IMR-90 (cell line): ENCODE results near the gene NUDT1. TPM values are rescaled to one million over a fixed set of nuclear protein-coding genes. Genes with fewer than 3 reads are reported as not detected.

Experiments used
- ATAC-seq: fragments of 200-7000 bp; cut with Tn5 transposase; 2 replicates; pipeline ENCODE4 v1.9.1; 2020; ENCODE audit warnings: low read depth, mild to moderate bottlenecking, moderate library complexity
- BruUV-seq: library from RNA; stranded (reverse); fragments of 400-500 nt; replicated peaks from 2 replicates; lab custom pipeline; 2021; lab: Mats Ljungman, UMichigan
- CTCF ChIA-PET: fragments of 300-600 bp; formaldehyde crosslinking; extraction: SDS; loops from one replicate; lab custom pipeline; 2021; ENCODE audit warnings: antibody characterized with exemption; lab: Yijun Ruan, JAX
- POLR2A ChIA-PET: fragments of 300-600 bp; sonication (Branson Sonifier 250); formaldehyde crosslinking; loops from one replicate; lab custom pipeline; 2022; ENCODE audit warnings: antibody characterized with exemption; ENCODE audit not compliant: unreplicated experiment; lab: Charles Lee
- DNase-seq: peaks from one replicate; pipeline ENCODE4 v3.0.0; 2013
- H2AFZ ChIP-seq: replicated peaks from 2 replicates; pipeline ENCODE3; 2013; ENCODE audit warnings: low read length, mild to moderate bottlenecking; ENCODE audit not compliant: poor library complexity
- H2AK5ac ChIP-seq: 2 replicates; pipeline ENCODE4 v1.6.1; 2013; ENCODE audit warnings: low read depth, low read length, inconsistent platforms
- H2AK9ac ChIP-seq: replicated peaks from 2 replicates; pipeline ENCODE3; 2013; ENCODE audit warnings: mild to moderate bottlenecking, low read depth, low read length, moderate library complexity; ENCODE audit not compliant: poor library complexity
- H2BK120ac ChIP-seq: 2 replicates; pipeline ENCODE4 v1.6.1; 2013; ENCODE audit warnings: low read depth, low read length, inconsistent platforms
- H2BK15ac ChIP-seq: 3 replicates; pipeline ENCODE4 v1.6.1; 2013; ENCODE audit warnings: low read depth, low read length, inconsistent platforms
- H2BK20ac ChIP-seq: 2 replicates; pipeline ENCODE4 v1.6.1; 2013; ENCODE audit warnings: low read depth, mild to moderate bottlenecking, inconsistent platforms, low read length, moderate library complexity
- H2BK5ac ChIP-seq: 2 replicates; pipeline ENCODE4 v1.6.1; 2013; ENCODE audit warnings: mild to moderate bottlenecking, low read depth, low read length, inconsistent platforms; ENCODE audit not compliant: poor library complexity, severe bottlenecking
- H3K14ac ChIP-seq: replicated peaks from 2 replicates; pipeline ENCODE4 v1.6.1; 2013; ENCODE audit warnings: low read depth, low read length, inconsistent platforms
- H3K18ac ChIP-seq: 2 replicates; pipeline ENCODE4 v1.6.1; 2013; ENCODE audit warnings: low read depth, low read length, control low read depth
- H3K23ac ChIP-seq: 2 replicates; pipeline ENCODE4 v1.6.1; 2013; ENCODE audit warnings: low read depth, low read length, inconsistent platforms
- H3K27ac ChIP-seq: 2 replicates; pipeline ENCODE4 v1.5.1; 2013; ENCODE audit warnings: mild to moderate bottlenecking, control low read depth, low read length; ENCODE audit not compliant: insufficient read depth
- H3K27me3 ChIP-seq: 2 replicates; pipeline ENCODE4 v1.6.1; 2013; ENCODE audit warnings: low read length; ENCODE audit not compliant: control insufficient read depth, insufficient read depth
- H3K36me3 ChIP-seq: 2 replicates; pipeline ENCODE4 v1.6.1; 2013; ENCODE audit warnings: low read length, mixed read lengths; ENCODE audit not compliant: control insufficient read depth, insufficient read depth
- H3K4ac ChIP-seq: 2 replicates; pipeline ENCODE4 v1.6.1; 2013; ENCODE audit warnings: low read depth, low read length, inconsistent platforms
- H3K4me1 ChIP-seq: 2 replicates; pipeline ENCODE4 v1.6.1; 2013; ENCODE audit warnings: low read length, mixed read lengths; ENCODE audit not compliant: control insufficient read depth, insufficient read depth
- H3K4me2 ChIP-seq: 2 replicates; pipeline ENCODE4 v1.6.1; 2013; ENCODE audit warnings: low read depth, mild to moderate bottlenecking, control low read depth, low read length, moderate library complexity
- H3K4me3 ChIP-seq: 2 replicates; pipeline ENCODE4 v1.5.1; 2013; ENCODE audit warnings: low read depth, mild to moderate bottlenecking, control low read depth, low read length, moderate library complexity; ENCODE audit not compliant: insufficient read depth
- H3K56ac ChIP-seq: 2 replicates; pipeline ENCODE4 v1.6.1; 2013; ENCODE audit warnings: low read length, inconsistent platforms; ENCODE audit not compliant: insufficient read depth; ENCODE audit errors: extremely low read depth
- H3K79me1 ChIP-seq, 2 experiments: 2 replicates each; pipeline ENCODE4 v1.6.1; 2013; ENCODE audit warnings: low read length in 2 of 2, inconsistent platforms in 1 of 2, low read depth in 1 of 2
- H3K9ac ChIP-seq: 2 replicates; pipeline ENCODE4 v1.6.1; 2013; ENCODE audit warnings: low read depth, low read length, control low read depth
- H3K9me1 ChIP-seq: 2 replicates; pipeline ENCODE4 v1.6.1; 2013; ENCODE audit warnings: low read length, inconsistent platforms; ENCODE audit not compliant: insufficient read depth
- H3K9me3 ChIP-seq: 2 replicates; pipeline ENCODE4 v1.6.1; 2013; ENCODE audit warnings: low read length; ENCODE audit not compliant: control insufficient read depth, insufficient read depth
- H4K20me1 ChIP-seq: 2 replicates; pipeline ENCODE4 v1.6.1; 2013; ENCODE audit warnings: low read length, inconsistent platforms; ENCODE audit not compliant: insufficient read depth
- H4K5ac ChIP-seq: 2 replicates; pipeline ENCODE4 v1.6.1; 2013; ENCODE audit warnings: mild to moderate bottlenecking, low read depth, low read length, control low read depth
- H4K8ac ChIP-seq, 2 experiments: 2 replicates each; pipeline ENCODE4 v1.6.1; 2013; ENCODE audit warnings: low read depth in 2 of 2, low read length in 2 of 2, control low read depth in 1 of 2, inconsistent platforms in 1 of 2
- H4K91ac ChIP-seq: 2 replicates; pipeline ENCODE4 v1.6.1; 2013; ENCODE audit warnings: low read depth, low read length, inconsistent platforms; ENCODE audit not compliant: insufficient read depth
- BHLHE40 ChIP-seq: fragments of 150-350 bp; IDR thresholded peaks from 2 replicates; pipeline ENCODE4 v1.6.1; 2016; ENCODE audit warnings: mild to moderate bottlenecking, low read depth, low read length
- CEBPB ChIP-seq: IDR thresholded peaks from 2 replicates; pipeline ENCODE4 v1.6.1; 2012; ENCODE audit warnings: low read depth, low read length, improper control_type of control experiment
- CHD1 ChIP-seq: IDR thresholded peaks from 2 replicates; pipeline ENCODE4 v1.6.1; 2012; ENCODE audit warnings: low read depth, low read length, improper control_type of control experiment
- ELK1 ChIP-seq: fragments of 150-350 bp; IDR thresholded peaks from 2 replicates; pipeline ENCODE4 v1.6.1; 2016; ENCODE audit warnings: low read depth, mild to moderate bottlenecking, low read length, moderate library complexity, borderline replicate concordance
- FOS ChIP-seq: fragments of 150-350 bp; IDR thresholded peaks from 2 replicates; pipeline ENCODE4 v1.6.1; 2016; ENCODE audit warnings: low read depth, low read length
- MAFK ChIP-seq: IDR thresholded peaks from 2 replicates; pipeline ENCODE4 v1.6.1; 2012; ENCODE audit warnings: low read depth, low read length, improper control_type of control experiment
- MAZ ChIP-seq: IDR thresholded peaks from 2 replicates; pipeline ENCODE4 v1.6.1; 2012; ENCODE audit warnings: low read depth, mild to moderate bottlenecking, low read length, improper control_type of control experiment, moderate library complexity, borderline replicate concordance
- MXI1 ChIP-seq: IDR thresholded peaks from 2 replicates; pipeline ENCODE4 v1.6.1; 2012; ENCODE audit warnings: low read depth, mild to moderate bottlenecking, low read length, moderate library complexity, borderline replicate concordance
- NFE2L2 ChIP-seq: fragments of 150-350 bp; IDR thresholded peaks from 2 replicates; pipeline ENCODE4 v1.6.1; 2016; ENCODE audit warnings: low read depth, mild to moderate bottlenecking, low read length
- POLR2A ChIP-seq: IDR thresholded peaks from 2 replicates; pipeline ENCODE4 v1.6.1; 2012; ENCODE audit warnings: mild to moderate bottlenecking, low read depth, low read length
- RAD21 ChIP-seq: IDR thresholded peaks from 2 replicates; pipeline ENCODE4 v1.6.1; 2012; ENCODE audit warnings: low read length, improper control_type of control experiment
- RCOR1 ChIP-seq: IDR thresholded peaks from 2 replicates; pipeline ENCODE4 v1.6.1; 2012; ENCODE audit warnings: mild to moderate bottlenecking, low read length, improper control_type of control experiment; ENCODE audit not compliant: insufficient replicate concordance
- RFX5 ChIP-seq: IDR thresholded peaks from 2 replicates; pipeline ENCODE4 v1.8.0; 2012; ENCODE audit warnings: low read depth, mild to moderate bottlenecking, low read length, moderate library complexity
- SMC3 ChIP-seq: fragments of 150-350 bp; IDR thresholded peaks from 2 replicates; pipeline ENCODE4 v1.6.1; 2016; ENCODE audit warnings: low read depth, mild to moderate bottlenecking, antibody characterized with exemption, low read length, moderate library complexity
- WGBS, 2 experiments: methylation state at CpG; one replicate each; pipeline versions ENCODE4 v1.1.5 to v1.1.7; 2013; ENCODE audit warnings: missing lambda C conversion rate in 2 of 2; ENCODE audit not compliant: insufficient read length in 1 of 2; ENCODE audit errors: extremely low coverage in 2 of 2; 5-methylcytosine and 5-hydroxymethylcytosine counted together
- dilution Hi-C: fragments of 300-500 bp; cut with HindIII; formaldehyde crosslinking; loops from one replicate; pipeline ENCODE4 v1.14.3; 2018; ENCODE audit warnings: low sequenced_read_pairs; ENCODE audit not compliant: unreplicated experiment
- in situ Hi-C: fragments of 300-500 bp; cut with MboI; formaldehyde crosslinking; loops from 3 replicates; pipeline ENCODE4 v1.14.3; 2019; ENCODE audit warnings: low sequenced_read_pairs, inconsistent platforms, mixed read lengths
- intact Hi-C: fragments of 100-400 bp; cut with micrococcal nuclease; formaldehyde crosslinking; loops from 2 replicates; pipeline ENCODE4 v1.10.0; 2022
- polyA plus RNA-seq, 3 experiments: library from polyadenylated mRNA; depleted of rRNA; stranded (reverse); fragments of >200 nt; gene quantifications; 2 replicates each; pipeline ENCODE4 v1.2.3, GENCODE V29; 2012; ENCODE audit warnings: low replicate concordance in 1 of 3
- total RNA-seq: library from RNA; depleted of rRNA; stranded (reverse); fragments of >200 nt; gene quantifications from 2 replicates; pipeline ENCODE4 v1.2.3, GENCODE V29; 2012
- TF ChIP-seq, protein P1 (sequence below): conservative IDR thresholded peaks from 2 replicates; pipeline ENCODE4 v1.5.1; 2012; ENCODE audit warnings: mild to moderate bottlenecking, low read depth, low read length, improper control_type of control experiment
- TF ChIP-seq, protein P2 (sequence below): fragments of 150-350 bp; IDR thresholded peaks from 2 replicates; pipeline ENCODE4 v1.6.1; 2017; ENCODE audit warnings: mild to moderate bottlenecking, antibody characterized with exemption, low read length, low read depth

NUDT1 gene
- total and polyA plus RNA-seq, 2 of the 4 experiments (the other 2 are of a cell fraction): 33.4 to 49.1 TPM

GRCh38 chr7:2214636-2215035 lies 27.4 kb upstream of the NUDT1 start:
- H3K9me3 ChIP-seq: no peaks in the 10 kb centered on the region
- H3K4me2 ChIP-seq: no peak overlapping the region
- TF ChIP-seq NFE2L2 (no peak), RCOR1 (no peak), ELK1 (no peak), MXI1 (no peak), BHLHE40 (no peak), FOS (no peak), RAD21 (no peak), POLR2A (no peak), MAFK (no peak), RFX5 (no peak), MAZ (no peak), CEBPB (no peak), SMC3 (no peak), CHD1 (no peak)
- TF ChIP-seq, protein P1, sequence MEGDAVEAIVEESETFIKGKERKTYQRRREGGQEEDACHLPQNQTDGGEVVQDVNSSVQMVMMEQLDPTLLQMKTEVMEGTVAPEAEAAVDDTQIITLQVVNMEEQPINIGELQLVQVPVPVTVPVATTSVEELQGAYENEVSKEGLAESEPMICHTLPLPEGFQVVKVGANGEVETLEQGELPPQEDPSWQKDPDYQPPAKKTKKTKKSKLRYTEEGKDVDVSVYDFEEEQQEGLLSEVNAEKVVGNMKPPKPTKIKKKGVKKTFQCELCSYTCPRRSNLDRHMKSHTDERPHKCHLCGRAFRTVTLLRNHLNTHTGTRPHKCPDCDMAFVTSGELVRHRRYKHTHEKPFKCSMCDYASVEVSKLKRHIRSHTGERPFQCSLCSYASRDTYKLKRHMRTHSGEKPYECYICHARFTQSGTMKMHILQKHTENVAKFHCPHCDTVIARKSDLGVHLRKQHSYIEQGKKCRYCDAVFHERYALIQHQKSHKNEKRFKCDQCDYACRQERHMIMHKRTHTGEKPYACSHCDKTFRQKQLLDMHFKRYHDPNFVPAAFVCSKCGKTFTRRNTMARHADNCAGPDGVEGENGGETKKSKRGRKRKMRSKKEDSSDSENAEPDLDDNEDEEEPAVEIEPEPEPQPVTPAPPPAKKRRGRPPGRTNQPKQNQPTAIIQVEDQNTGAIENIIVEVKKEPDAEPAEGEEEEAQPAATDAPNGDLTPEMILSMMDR: no peak
- TF ChIP-seq, protein P2, sequence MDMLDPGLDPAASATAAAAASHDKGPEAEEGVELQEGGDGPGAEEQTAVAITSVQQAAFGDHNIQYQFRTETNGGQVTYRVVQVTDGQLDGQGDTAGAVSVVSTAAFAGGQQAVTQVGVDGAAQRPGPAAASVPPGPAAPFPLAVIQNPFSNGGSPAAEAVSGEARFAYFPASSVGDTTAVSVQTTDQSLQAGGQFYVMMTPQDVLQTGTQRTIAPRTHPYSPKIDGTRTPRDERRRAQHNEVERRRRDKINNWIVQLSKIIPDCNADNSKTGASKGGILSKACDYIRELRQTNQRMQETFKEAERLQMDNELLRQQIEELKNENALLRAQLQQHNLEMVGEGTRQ: no peak
- H3K9ac ChIP-seq: no peak overlapping the region
- ATAC-seq: no peak
- no peaks in the 10 kb centered on the region; a peak in 1 of 4 replicates for H3K79me1 ChIP-seq
- no peak overlapping the region for H2BK5ac ChIP-seq
- 95% methylated on average over 6 of the region's 9 CpGs; no CpG with 5 or more reads in 1 of the 2 experiments for WGBS, 2 experiments
- no peak for DNase-seq
- in situ Hi-C loops: loop anchor here (10.0 kb wide), 1 partner anchor 560 kb away; no protein-coding TSS in a partner anchor
- H3K9me1 ChIP-seq: peaks cover 4% of the 10 kb centered on the region; the same call in 1 of the 2 replicates
- H3K23ac ChIP-seq: no peak overlapping the region
- BruUV-seq: no TSS peak
- H4K5ac ChIP-seq: no peak overlapping the region
- H3K14ac ChIP-seq: no peak overlapping the region
- no peak overlapping the region for H4K91ac ChIP-seq
- H3K56ac ChIP-seq: no peak overlapping the region
- no peak overlapping the region for H2AK9ac ChIP-seq
- dilution Hi-C loops: no loop called here
- H2AFZ ChIP-seq: no peak overlapping the region
- no peak overlapping the region for H4K8ac ChIP-seq
- H2BK15ac ChIP-seq: no peak overlapping the region
- H2AK5ac ChIP-seq: no peak overlapping the region
- intact Hi-C loops: no loop called here
- ChIA-PET CTCF (no interaction called here), POLR2A (no interaction called here)
- H3K4me1 ChIP-seq: no peaks in the 10 kb centered on the region
- H3K27ac ChIP-seq: no peak overlapping the region
- no peak overlapping the region for H3K4ac ChIP-seq
- no peak overlapping the region for H2BK20ac ChIP-seq
- H3K18ac ChIP-seq: no peak overlapping the region
- no peak overlapping the region for H2BK120ac ChIP-seq
- H3K27me3 ChIP-seq: no peaks in the 10 kb centered on the region
- no peak overlapping the region for H3K4me3 ChIP-seq
- H3K36me3 ChIP-seq: peaks cover 60% of the 10 kb centered on the region
- H4K20me1 ChIP-seq: no peaks in the 10 kb centered on the region
